ENCODE data around the gene MRPL34.

DNA sequence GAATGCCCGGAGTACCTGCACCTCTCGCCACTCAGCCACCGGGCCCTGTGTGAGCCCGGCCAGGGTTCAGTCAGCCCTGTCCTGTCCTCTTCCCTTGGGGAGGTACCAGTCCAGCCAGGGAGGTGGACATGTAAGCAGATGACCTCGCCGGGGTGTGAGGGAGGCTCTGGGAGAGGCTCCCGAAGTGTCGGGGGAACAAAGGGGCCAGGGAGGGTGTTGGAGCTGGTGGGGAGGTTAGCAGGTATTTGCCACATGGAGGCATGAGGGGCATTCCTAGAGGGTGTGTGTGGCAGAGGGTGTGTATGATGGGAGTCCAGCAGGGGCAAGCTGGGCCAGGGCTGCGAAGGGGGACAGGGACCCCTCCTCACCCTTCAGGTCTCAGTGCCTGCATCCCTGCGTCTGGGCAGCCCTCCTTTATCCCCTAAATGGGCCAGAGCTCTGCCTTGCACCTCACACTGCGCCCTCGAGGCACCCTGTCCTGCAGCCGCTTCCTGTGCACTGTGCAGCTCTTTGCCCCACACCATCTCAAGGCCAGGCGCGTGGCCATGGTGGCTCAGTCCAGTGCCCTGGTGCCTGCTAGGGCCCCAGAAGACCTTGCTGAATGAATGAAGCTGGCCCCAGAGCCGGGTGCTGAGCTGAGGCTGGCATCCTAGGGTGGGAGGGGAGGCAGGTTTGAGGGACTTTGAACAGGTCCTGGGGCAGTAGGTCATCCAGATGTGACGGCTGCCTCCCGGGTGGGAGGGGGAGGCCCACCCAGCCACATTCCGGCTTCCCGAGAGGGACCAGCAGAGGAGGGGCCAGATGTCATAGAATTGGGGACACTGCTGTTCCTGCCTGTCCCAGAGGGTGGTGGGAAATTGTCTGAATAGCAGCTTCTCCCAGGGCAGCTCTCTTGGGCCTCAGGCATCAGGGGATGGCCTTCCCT is 6.8 kb downstream of the MRPL34 start:
- TF ChIP-seq CTCF (IDR thresholded peaks at IDR 0.05; ENCODE audit: insufficient read depth, low read length) (no peak), POLR2AphosphoS5 (IDR thresholded peaks at IDR 0.05; ENCODE audit: low read depth) (no peak), SPI1 (IDR thresholded peaks at IDR 0.05; ENCODE audit: borderline replicate concordance, low read depth) (no peak), GABPA (IDR thresholded peaks at IDR 0.05; ENCODE audit: low read depth) (no peak)
- TF ChIP-seq, protein P1, sequence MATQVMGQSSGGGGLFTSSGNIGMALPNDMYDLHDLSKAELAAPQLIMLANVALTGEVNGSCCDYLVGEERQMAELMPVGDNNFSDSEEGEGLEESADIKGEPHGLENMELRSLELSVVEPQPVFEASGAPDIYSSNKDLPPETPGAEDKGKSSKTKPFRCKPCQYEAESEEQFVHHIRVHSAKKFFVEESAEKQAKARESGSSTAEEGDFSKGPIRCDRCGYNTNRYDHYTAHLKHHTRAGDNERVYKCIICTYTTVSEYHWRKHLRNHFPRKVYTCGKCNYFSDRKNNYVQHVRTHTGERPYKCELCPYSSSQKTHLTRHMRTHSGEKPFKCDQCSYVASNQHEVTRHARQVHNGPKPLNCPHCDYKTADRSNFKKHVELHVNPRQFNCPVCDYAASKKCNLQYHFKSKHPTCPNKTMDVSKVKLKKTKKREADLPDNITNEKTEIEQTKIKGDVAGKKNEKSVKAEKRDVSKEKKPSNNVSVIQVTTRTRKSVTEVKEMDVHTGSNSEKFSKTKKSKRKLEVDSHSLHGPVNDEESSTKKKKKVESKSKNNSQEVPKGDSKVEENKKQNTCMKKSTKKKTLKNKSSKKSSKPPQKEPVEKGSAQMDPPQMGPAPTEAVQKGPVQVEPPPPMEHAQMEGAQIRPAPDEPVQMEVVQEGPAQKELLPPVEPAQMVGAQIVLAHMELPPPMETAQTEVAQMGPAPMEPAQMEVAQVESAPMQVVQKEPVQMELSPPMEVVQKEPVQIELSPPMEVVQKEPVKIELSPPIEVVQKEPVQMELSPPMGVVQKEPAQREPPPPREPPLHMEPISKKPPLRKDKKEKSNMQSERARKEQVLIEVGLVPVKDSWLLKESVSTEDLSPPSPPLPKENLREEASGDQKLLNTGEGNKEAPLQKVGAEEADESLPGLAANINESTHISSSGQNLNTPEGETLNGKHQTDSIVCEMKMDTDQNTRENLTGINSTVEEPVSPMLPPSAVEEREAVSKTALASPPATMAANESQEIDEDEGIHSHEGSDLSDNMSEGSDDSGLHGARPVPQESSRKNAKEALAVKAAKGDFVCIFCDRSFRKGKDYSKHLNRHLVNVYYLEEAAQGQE (IDR thresholded peaks at IDR 0.05; ENCODE audit: insufficient replicate concordance, low read depth): no peak
